HG03520 (cell line): ENCODE data around the gene HLA-DQA2.
"Not testable (repeated sequence)": the region's sequence is repeated elsewhere in the genome, so short reads cannot be mapped to it uniquely, and the experiment has no call there.

Experiments used
- ATAC-seq: cut with Tn5 transposase; IDR thresholded peaks from one replicate; pipeline ENCODE4 v1.9.1; 2021; ENCODE audit warnings: mild to moderate bottlenecking, moderate library complexity; ENCODE audit not compliant: unreplicated experiment

The HLA-DQA2 gene

GRCh38 chr6:32775071-32775470 is 33.9 kb downstream of the HLA-DQA2 start:
- ATAC-seq = no peak

- no peak for ATAC-seq
These were observed 37.8 kb downstream of the HLA-DQA2 start for GRCh38 chr6:32779036-32779435.

DNA sequence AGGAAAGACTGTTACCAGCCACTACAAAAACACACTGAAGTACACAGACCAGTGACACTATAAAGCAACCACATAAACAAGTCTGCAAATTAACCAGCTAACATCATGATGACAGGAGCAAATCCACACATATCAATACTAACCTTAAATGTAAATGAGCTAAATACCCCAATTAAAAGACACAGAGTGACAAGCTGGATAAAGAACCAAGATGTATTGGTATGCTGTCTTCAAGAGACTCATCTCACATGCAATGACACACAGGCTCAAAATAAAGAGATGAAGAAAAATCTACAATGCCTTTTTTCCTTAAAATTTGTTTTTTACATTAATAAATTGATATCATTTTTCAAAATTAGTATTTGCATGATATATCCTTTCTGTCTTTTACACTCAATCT is 41.7 kb downstream of the HLA-DQA2 start:
- ATAC-seq = not testable (repeated sequence)

DNA sequence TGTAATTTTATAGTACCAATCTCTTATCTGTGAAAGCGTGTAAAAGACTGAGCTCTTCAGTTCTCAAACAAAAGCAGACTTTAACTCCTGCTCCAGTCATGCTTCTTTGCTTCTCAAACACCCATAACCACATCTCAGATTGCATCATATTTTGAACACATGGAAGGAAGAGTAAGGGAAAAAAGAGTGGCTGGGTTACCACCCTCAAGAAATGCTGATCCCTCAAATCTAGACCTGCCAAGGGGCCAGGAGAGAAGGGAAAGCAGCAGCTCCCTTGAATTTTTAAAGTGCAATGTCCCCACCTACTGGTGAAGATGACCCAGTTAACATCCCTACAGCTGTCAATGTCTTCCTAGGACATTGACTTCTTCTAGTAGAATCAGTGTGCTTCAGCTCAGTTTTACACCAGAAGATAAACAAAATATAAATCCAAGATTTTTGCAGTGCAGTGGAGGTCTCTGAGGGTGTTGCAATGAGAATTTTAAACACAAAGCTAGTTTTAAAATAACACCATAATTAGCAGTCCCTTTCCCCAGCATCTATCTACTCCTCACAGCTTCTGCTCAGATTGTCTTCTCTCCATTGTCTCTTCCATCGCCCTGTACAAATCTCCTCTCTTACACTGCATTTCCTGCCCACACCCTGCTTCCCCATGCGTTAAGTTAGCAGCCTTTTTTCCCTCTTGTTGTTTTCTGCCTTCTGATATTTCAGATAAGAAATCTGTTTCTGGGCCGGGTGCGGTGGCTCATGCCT is 44.8 kb downstream of the HLA-DQA2 start:
- ATAC-seq = no peak

DNA sequence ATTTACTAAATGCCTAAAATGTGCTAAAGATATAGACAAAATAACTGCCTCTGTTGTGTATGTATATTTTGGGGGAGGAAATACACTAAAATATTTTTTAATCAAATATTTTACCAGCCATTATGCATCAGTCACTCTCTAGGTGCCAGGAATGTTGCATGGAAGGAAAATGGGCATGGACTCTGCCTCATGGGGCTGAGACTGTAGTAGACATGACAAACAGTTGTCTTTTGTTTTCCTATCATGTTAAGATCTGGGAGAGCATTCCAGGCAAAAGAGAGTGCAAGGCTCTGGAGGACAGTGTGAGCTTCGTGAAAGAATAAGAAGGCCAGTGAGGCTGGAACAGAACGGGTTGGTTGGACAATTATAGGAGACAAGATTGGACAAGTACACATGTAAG is 49.1 kb downstream of the HLA-DQA2 start:
- ATAC-seq = no peak

- no peak for ATAC-seq
These were observed 51.8 kb downstream of the HLA-DQA2 start for GRCh38 chr6:32792901-32793435.

DNA sequence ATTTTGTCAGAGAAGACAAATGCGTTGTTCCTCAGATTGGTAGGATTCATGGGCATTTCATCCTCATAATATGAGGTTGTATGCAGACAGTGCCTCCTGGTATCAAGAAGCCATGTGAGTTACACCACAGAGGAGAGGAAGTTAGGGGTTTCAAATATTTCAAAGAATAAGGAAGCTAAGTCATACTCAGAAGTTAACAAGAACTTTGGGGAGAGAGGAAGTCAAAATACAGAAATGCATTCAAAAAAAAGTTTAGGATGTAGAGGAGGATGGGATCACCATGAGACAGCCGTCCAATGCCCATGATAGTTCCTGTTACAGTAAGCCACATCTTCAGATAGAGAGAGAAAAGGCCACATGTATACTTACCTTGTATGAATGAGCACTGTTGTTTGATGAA is 53.3 kb downstream of the HLA-DQA2 start:
- no peak for ATAC-seq
